ENCODE measurements around the gene SNAP29. TPM values are rescaled to one million over a fixed set of nuclear protein-coding genes. Genes with fewer than 3 reads are reported as not detected.
"Not testable (repeated sequence)": the region's sequence is repeated elsewhere in the genome, so short reads cannot be mapped to it uniquely, and the experiment has no call there.

The SNAP29 gene
- total and polyA plus RNA-seq, 3 donors from 2014 or later = 41.8 to 127 (median 47.7) TPM

DNA sequence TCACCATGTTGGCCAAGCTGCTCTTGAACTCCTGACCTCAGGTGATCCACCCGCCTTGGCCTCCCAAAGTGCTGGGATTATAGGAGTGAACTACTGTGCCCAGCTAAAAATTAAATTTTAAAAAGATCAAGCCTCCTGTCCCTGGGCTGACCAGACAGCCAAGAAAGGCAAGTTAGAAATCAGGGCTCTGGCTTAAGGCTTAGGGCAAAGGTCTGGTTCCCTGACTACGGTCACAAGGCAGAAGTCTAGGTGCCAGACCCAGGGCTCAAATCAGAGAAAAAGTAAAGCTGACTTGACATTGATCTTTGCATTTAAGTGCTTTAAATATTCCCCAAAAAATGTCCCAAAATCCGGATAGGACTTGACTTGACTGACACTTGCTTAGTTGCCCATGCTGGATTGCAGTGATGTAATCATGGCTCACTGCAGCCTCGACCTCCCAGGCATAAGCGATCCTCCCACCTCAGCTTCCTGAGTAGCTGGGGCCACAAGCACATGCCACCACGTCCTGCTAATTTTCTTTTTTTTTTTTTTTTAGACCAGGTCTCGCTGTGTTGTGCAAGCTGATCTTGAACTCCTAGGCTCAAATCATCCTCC lies 41.1 kb downstream of the SNAP29 start:
- intact Hi-C loops (cut with DNase I; ENCODE audit: low total_unique reads) = no loop called here
- TF ChIP-seq POLR2A (IDR thresholded peaks at IDR 0.05) = no peak
- TF ChIP-seq, protein P1, sequence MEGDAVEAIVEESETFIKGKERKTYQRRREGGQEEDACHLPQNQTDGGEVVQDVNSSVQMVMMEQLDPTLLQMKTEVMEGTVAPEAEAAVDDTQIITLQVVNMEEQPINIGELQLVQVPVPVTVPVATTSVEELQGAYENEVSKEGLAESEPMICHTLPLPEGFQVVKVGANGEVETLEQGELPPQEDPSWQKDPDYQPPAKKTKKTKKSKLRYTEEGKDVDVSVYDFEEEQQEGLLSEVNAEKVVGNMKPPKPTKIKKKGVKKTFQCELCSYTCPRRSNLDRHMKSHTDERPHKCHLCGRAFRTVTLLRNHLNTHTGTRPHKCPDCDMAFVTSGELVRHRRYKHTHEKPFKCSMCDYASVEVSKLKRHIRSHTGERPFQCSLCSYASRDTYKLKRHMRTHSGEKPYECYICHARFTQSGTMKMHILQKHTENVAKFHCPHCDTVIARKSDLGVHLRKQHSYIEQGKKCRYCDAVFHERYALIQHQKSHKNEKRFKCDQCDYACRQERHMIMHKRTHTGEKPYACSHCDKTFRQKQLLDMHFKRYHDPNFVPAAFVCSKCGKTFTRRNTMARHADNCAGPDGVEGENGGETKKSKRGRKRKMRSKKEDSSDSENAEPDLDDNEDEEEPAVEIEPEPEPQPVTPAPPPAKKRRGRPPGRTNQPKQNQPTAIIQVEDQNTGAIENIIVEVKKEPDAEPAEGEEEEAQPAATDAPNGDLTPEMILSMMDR (IDR thresholded peaks at IDR 0.05) = no peak
- H3K36me3 ChIP-seq (ENCODE audit: low read depth, missing control alignments) = no peaks in the 10 kb centered on the region
- WGBS, 2 donors = 74 to 83% methylated on average over 7 of the region's 7 CpGs
- H3K4me3 ChIP-seq = no peak overlapping the region
- H3K27ac ChIP-seq = no peak overlapping the region
- DNase-seq = no peak
- H3K27me3 ChIP-seq = no peaks in the 10 kb centered on the region
- H3K9me3 ChIP-seq = no peaks in the 10 kb centered on the region
- H3K4me1 ChIP-seq = no peaks in the 10 kb centered on the region

DNA sequence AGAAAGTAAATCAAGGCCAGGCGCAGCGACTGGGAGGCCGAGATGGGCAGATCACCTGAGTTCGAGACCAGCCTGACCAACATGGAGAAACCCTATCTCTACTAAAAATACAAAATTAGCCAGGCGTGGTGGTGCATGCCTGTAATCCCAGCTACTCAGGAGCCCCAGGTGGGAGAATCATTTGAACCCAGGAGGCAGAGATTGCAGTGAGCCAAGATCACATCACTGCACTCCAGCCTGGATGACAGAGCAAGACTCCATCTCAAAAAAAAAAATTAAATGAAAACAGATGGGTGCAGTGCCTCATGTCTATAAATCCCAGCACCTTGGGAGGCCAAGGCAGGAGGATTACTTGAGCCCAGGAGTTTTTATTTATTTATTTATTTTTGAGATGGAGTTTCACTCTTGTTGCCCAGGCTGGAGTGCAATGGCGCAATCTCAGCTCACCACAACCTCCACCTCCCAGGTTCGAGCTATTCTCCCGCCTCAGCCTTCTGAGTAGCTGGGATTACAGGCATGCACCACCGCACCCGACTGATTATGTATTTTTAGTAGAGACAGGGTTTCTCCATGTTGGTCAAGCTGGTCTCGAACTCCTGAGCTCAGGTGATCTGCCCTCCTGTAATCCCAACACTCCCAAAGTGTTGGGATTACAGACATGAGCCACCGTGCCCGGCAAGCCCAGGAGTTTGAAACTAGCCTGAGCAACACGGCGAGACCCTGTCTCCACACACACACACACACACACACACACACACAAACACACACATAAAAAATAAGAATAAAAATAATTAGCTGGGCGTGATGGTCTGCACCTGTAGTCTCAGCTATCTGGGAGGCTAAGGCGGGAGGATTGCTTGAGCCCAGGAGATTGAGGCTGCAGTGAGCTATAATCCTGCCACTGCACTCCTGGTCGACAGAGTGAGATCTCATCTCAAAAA lies 42.6 kb downstream of the SNAP29 start:
- H3K9me3 ChIP-seq; H3K27ac ChIP-seq; DNase-seq; intact Hi-C loops (cut with DNase I; ENCODE audit: low total_unique reads); H3K27me3 ChIP-seq; H3K36me3 ChIP-seq (ENCODE audit: low read depth, missing control alignments); H3K4me1 ChIP-seq; H3K4me3 ChIP-seq: not testable (repeated sequence)
- WGBS, 2 donors = 92 to 94% methylated on average over 16 to 18 of the region's 18 CpGs

DNA sequence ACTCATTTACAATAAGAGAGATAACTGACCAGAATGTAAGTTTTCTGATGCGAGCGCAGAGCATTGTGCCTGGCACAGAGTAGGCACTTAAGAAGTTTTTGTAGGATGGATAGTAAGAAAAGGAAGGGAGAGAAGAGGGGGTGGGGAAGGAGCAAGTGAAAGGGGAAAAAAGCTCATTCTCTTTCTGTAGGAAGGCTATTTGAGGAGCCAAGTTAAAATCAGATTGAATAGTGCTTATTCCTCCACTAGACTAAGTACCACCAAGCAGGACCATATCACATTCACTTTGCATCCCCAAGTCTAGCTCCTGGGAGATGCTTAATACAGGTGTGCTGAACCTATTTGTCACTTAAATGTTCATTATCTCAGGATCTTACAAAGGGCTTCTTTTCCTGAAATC lies 44.3 kb downstream of the SNAP29 start:
- Histone ChIP-seq H3K4me1 (no peaks in the 10 kb centered on the region), H3K4me3 (no peak overlapping the region), H3K36me3 (ENCODE audit: low read depth, missing control alignments) (no peaks in the 10 kb centered on the region), H3K9me3 (no peaks in the 10 kb centered on the region), H3K27me3 (no peaks in the 10 kb centered on the region), H3K27ac (no peak overlapping the region)
- intact Hi-C loops (cut with DNase I; ENCODE audit: low total_unique reads) = no loop called here
- DNase-seq = no peak
- 97 to 100% methylated on average over 2 of the region's 2 CpGs for WGBS, 2 donors
- TF ChIP-seq, protein P1 (IDR thresholded peaks at IDR 0.05) = no peak
- TF ChIP-seq POLR2A (IDR thresholded peaks at IDR 0.05) = no peak

DNA sequence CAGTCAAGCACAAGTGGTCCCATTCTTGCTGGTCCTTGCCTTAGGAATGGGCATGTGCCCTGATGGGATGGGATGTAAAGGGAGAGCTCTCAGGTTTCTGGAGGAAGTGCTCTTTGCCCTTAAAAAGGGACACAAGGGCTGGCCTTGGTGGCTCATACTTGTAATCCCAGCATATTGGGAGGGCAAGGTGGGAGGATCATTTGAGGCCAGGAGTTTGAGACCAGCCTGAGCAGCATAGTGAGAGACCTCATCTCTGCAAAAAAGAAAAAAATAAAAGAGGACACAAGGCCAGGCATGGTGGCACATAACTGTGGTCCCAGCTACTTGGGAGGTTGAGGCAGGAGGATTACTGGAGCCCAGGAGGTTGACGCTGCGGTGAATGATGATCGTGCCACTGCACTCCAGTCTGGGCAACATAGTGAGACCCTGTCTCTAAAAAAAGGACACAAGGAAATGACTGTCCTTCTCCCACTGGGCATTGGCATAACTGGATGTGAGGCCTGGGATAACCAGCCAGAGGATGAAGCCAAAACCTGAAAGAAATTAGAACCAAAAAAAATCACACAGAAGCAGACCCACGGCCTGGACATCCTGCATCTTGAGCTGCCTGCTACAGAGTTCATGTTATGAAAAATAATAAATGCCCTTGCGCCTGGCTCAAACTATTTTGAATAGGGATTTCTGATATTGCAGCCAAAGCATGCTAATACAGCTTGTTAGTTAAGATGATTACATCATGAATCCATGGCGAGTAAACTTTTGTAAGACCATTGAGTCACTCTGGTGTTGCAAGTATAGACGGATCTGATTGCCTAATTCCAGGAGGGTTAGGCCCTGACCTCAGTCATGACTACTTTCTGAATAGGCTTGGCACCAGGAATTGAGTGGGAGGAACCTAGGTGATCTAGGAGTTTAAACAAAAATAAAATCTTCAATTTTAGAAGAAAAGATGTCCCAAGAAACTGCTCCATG lies 45.5 kb downstream of the SNAP29 start:
- no peak for DNase-seq
- H3K9me3 ChIP-seq = no peaks in the 10 kb centered on the region
- 85 to 87% methylated on average over 7 of the region's 7 CpGs for WGBS, 2 donors
- no peaks in the 10 kb centered on the region for H3K4me1 ChIP-seq
- TF ChIP-seq POLR2A (IDR thresholded peaks at IDR 0.05) = no peak
- TF ChIP-seq, protein P1 (IDR thresholded peaks at IDR 0.05) = no peak
- no peak overlapping the region for H3K4me3 ChIP-seq
- intact Hi-C loops (cut with DNase I; ENCODE audit: low total_unique reads) = no loop called here
- H3K27ac ChIP-seq = no peak overlapping the region
- H3K27me3 ChIP-seq = no peaks in the 10 kb centered on the region
- no peaks in the 10 kb centered on the region for H3K36me3 ChIP-seq (ENCODE audit: low read depth, missing control alignments)

DNA sequence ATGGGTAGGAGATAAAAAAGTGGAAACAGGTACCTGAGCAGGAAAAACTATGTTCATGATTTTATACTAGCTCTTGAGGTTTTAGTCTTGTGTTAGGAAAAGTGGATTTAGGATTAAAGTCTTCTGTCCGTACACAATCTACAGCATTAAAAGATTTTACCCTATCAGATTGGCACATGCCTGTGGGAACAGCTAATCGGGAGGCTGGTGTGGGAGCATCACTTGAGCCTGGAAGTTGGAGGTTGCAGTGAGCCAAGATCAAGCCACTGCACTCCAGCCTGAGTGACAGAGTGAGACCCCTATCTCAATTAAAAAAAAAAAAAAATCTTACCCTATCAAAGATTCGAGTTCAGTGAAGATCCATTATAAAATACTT lies 46.2 kb downstream of the SNAP29 start:
- no peaks in the 10 kb centered on the region for H3K9me3 ChIP-seq
- no peak overlapping the region for H3K4me3 ChIP-seq
- intact Hi-C loops (cut with DNase I; ENCODE audit: low total_unique reads) = no loop called here
- no peaks in the 10 kb centered on the region for H3K27me3 ChIP-seq
- H3K27ac ChIP-seq = no peak overlapping the region
- DNase-seq = no peak
- 50 to 52% methylated on average over 3 of the region's 3 CpGs for WGBS, 2 donors
- H3K36me3 ChIP-seq (ENCODE audit: low read depth, missing control alignments) = no peaks in the 10 kb centered on the region
- no peaks in the 10 kb centered on the region for H3K4me1 ChIP-seq
- TF ChIP-seq, protein P1 (IDR thresholded peaks at IDR 0.05) = no peak
- no peak for TF ChIP-seq POLR2A (IDR thresholded peaks at IDR 0.05)

Data from testis (tissue), 3 donors.